Endodermal cell (in vitro differentiated cells): ENCODE data around the gene RGS5. TPM values are rescaled to one million over a fixed set of nuclear protein-coding genes. Genes with fewer than 3 reads are reported as not detected.

Experiments used
- DNase-seq: peaks from one replicate; pipeline ENCODE4 v3.0.0-alpha.2; 2017
- H3K27ac ChIP-seq: 2 replicates; pipeline ENCODE4 v1.5.1; 2013; ENCODE audit warnings: mild to moderate bottlenecking, low read depth, low read length, moderate library complexity
- H3K27me3 ChIP-seq: 2 replicates; pipeline ENCODE4 v1.6.1; 2013; ENCODE audit warnings: mild to moderate bottlenecking, low read length, moderate library complexity; ENCODE audit not compliant: insufficient read depth, control insufficient read depth, poor library complexity, severe bottlenecking
- H3K36me3 ChIP-seq: 2 replicates; pipeline ENCODE4 v1.7.0; 2013; ENCODE audit warnings: mild to moderate bottlenecking, low read length, moderate library complexity; ENCODE audit not compliant: control insufficient read depth, insufficient read depth
- H3K4me1 ChIP-seq: one replicate; pipeline ENCODE4 v1.7.0; 2013; ENCODE audit warnings: low read length; ENCODE audit not compliant: control insufficient read depth, insufficient read depth
- H3K4me3 ChIP-seq: 2 replicates; pipeline ENCODE4 v1.5.1; 2013; ENCODE audit warnings: mild to moderate bottlenecking, low read length, moderate library complexity
- H3K9ac ChIP-seq: 2 replicates; pipeline ENCODE4 v1.6.1; 2013; ENCODE audit warnings: mild to moderate bottlenecking, low read length, moderate library complexity; ENCODE audit not compliant: poor library complexity, severe bottlenecking; ENCODE audit errors: extremely low read depth
- H3K9me3 ChIP-seq: 2 replicates; pipeline ENCODE4 v1.6.1; 2013; ENCODE audit warnings: mild to moderate bottlenecking, low read length, moderate library complexity; ENCODE audit not compliant: control insufficient read depth
- H3K27ac Mint-ChIP-seq: 2 replicates; pipeline ENCODE4 v1.8.0; 2020; ENCODE audit warnings: mixed read lengths
- H3K27me3 Mint-ChIP-seq: 2 replicates; pipeline ENCODE4 v1.8.0; 2021; ENCODE audit warnings: mild to moderate bottlenecking, mixed read lengths; ENCODE audit not compliant: insufficient read depth
- H3K36me3 Mint-ChIP-seq: 2 replicates; pipeline ENCODE4 v1.8.0; 2020; ENCODE audit warnings: low read depth, mixed read lengths
- H3K4me1 Mint-ChIP-seq: 2 replicates; pipeline ENCODE4 v1.8.0; 2020; ENCODE audit warnings: mixed read lengths
- H3K4me3 Mint-ChIP-seq: 2 replicates; pipeline ENCODE4 v1.8.0; 2020; ENCODE audit warnings: mild to moderate bottlenecking, moderate library complexity, mixed read lengths
- H3K9me3 Mint-ChIP-seq: 2 replicates; pipeline ENCODE4 v1.8.0; 2020; ENCODE audit warnings: mild to moderate bottlenecking, mixed read lengths
- CTCF ChIP-seq: fragments of 200-600 bp; sonication (generic); conservative IDR thresholded peaks from 2 replicates; pipeline ENCODE4 v1.5.0; 2021; ENCODE audit warnings: antibody characterized with exemption, mild to moderate bottlenecking
- WGBS, 2 experiments: methylation state at CpG; one replicate each; pipeline versions ENCODE4 v1.1.5 to v1.1.7; 2013; ENCODE audit warnings: missing lambda C conversion rate in 2 of 2, mixed read lengths in 1 of 2; ENCODE audit not compliant: insufficient coverage in 1 of 2, insufficient read length in 1 of 2; 5-methylcytosine and 5-hydroxymethylcytosine counted together
- total RNA-seq, 2 donors: library from RNA; stranded (reverse); fragmentation: NEBNext Ultra II Directional in 1 of 2; extraction: Animal tissue kit (Norgen Biotek cat#: 25700) in 1 of 2; gene quantifications; 2 replicates in 1 of 2; 3 replicates in 1 of 2; pipeline ENCODE4 v1.2.1, GENCODE V29; 2021

Gene RGS5
- total RNA-seq, 2 donors from 2014 or later, result 48.4 to 88.9 TPM

GRCh38 chr1:163161841-163162240 is 40.9 kb downstream of the RGS5 start:
- Mint-ChIP-seq H3K27me3 (no peaks in the 10 kb centered on the region), H3K4me3 (no peak overlapping the region), H3K36me3 (peaks cover 37% of the 10 kb centered on the region), H3K27ac (no peak overlapping the region), H3K9me3 (peaks cover 20% of the 10 kb centered on the region), H3K4me1 (peaks cover 4% of the 10 kb centered on the region)
- H3K27me3 ChIP-seq, result no peaks in the 10 kb centered on the region
- H3K9me3 ChIP-seq, result peaks cover 31% of the 10 kb centered on the region
- DNase-seq, result no peak
- no peak overlapping the region for H3K27ac ChIP-seq
- H3K9ac ChIP-seq, result no peak overlapping the region
- 85 to 95% methylated on average over 3 to 5 of the region's 5 CpGs for WGBS, 2 experiments
- H3K36me3 ChIP-seq, result peaks cover 79% of the 10 kb centered on the region
- no peak for TF ChIP-seq CTCF
- H3K4me3 ChIP-seq, result no peak overlapping the region
- no peaks in the 10 kb centered on the region for H3K4me1 ChIP-seq

GRCh38 chr1:163161337-163161736 is 41.4 kb downstream of the RGS5 start:
- no peak overlapping the region for H3K4me3 Mint-ChIP-seq
- WGBS, 2 experiments, result 93 to 95% methylated on average over 2 of the region's 2 CpGs

GRCh38 chr1:163155606-163156005 is 47.1 kb downstream of the RGS5 start:
- Mint-ChIP-seq H3K4me3 (no peak overlapping the region), H3K4me1 (peaks cover 6% of the 10 kb centered on the region), H3K27ac (no peak overlapping the region), H3K36me3 (peaks cover 44% of the 10 kb centered on the region), H3K27me3 (no peaks in the 10 kb centered on the region), H3K9me3 (peaks cover 21% of the 10 kb centered on the region)
- H3K4me3 ChIP-seq, result no peak overlapping the region
- no peaks in the 10 kb centered on the region for H3K4me1 ChIP-seq
- H3K9me3 ChIP-seq, result peaks cover 28% of the 10 kb centered on the region
- H3K27ac ChIP-seq, result no peak overlapping the region
- H3K9ac ChIP-seq, result no peak overlapping the region
- H3K27me3 ChIP-seq, result no peaks in the 10 kb centered on the region
- 72 to 77% methylated on average over 4 to 5 of the region's 5 CpGs for WGBS, 2 experiments
- no peak for DNase-seq
- peaks cover 78% of the 10 kb centered on the region for H3K36me3 ChIP-seq
- no peak for TF ChIP-seq CTCF

More at GRCh38 chr1:163161337-163161736, 41.4 kb downstream of the RGS5 start:
- Mint-ChIP-seq H3K4me1 (peaks cover under 1% of the 10 kb centered on the region), H3K27ac (no peak overlapping the region), H3K36me3 (peaks cover 38% of the 10 kb centered on the region), H3K27me3 (no peaks in the 10 kb centered on the region), H3K9me3 (peaks cover 21% of the 10 kb centered on the region)
- no peak for DNase-seq
- Histone ChIP-seq H3K4me1 (no peaks in the 10 kb centered on the region), H3K27ac (no peak overlapping the region), H3K9me3 (peaks cover 31% of the 10 kb centered on the region), H3K9ac (no peak overlapping the region), H3K27me3 (no peaks in the 10 kb centered on the region), H3K36me3 (peaks cover 79% of the 10 kb centered on the region), H3K4me3 (no peak overlapping the region)
- no peak for TF ChIP-seq CTCF
